Measurements from ENCODE around the gene REG3A. TPM values are rescaled to one million over a fixed set of nuclear protein-coding genes. Genes with fewer than 3 reads are reported as not detected.

Gene REG3A
- total and polyA plus RNA-seq, 2 of the 8 experiments (the other 6 are each of a cell fraction or from before 2014, with no cell fraction given) = not detected

DNA sequence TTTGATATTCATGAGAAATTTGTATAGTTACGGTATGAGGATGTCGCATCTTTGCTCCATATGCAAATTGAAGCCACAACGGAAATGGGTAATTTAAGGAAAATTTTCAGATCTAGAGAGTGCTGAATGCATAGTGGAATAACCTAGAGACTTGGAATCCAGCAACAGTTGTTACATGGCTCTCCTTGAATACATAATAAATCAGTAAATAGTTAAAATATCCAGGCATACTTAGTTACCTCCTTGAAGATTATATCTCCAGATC lies 33.9 kb downstream of the REG3A start (continued):
- no peak for TF ChIP-seq CHD7 (IDR thresholded peaks at IDR 0.05; ENCODE audit: insufficient replicate concordance, low read length)

Data from H1 (cell line).